Measurements from ENCODE around the gene ATP5F1E.
A peak's percentile ranks its signal among the peaks of the same experiment; 100 is the strongest.
"Not testable (repeated sequence)": the region's sequence is repeated elsewhere in the genome, so short reads cannot be mapped to it uniquely, and the experiment has no call there.

The ATP5F1E gene

DNA sequence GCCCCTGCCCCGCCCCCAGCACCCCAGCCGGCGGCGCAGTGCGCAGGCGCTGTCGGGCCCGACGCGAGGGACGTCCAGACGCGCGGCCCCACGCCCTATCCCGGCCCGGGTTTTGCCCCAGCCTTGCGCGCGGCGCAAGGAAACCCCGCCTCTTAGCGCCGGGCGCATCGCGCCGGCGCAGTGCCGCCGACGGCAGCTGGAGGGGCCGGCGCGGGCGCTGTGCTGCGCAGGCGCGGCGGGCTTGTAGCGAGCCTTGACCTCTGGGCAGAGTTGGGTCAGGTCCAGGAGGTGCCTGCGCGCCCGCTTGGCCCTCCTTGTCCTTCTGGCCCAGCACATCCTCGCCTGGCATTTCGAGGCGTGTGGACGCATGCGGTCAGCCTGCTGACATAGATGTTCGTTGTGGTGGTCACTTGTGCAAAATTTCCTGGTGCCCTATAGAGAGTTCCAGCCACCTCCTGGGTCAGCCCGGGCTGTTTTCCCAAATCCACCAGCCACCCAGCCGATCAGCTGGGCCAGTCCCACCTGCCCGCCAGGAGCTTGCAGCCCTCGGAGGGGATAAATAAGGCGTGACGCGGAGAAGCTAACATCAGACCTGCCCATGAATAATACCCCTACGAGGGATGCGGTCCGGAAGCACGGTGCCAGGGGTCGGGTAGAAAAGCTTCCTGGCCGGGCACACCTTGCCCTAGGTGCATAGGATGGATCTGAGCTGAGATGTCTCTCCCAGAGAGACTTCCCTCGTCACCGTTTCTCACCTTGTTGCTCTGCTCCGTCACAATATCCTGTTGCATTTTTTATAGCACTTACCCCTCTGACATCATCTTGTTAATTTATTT is 10.9 kb upstream of the ATP5F1E start:
- peak; percentile 52 for DNase-seq

DNA sequence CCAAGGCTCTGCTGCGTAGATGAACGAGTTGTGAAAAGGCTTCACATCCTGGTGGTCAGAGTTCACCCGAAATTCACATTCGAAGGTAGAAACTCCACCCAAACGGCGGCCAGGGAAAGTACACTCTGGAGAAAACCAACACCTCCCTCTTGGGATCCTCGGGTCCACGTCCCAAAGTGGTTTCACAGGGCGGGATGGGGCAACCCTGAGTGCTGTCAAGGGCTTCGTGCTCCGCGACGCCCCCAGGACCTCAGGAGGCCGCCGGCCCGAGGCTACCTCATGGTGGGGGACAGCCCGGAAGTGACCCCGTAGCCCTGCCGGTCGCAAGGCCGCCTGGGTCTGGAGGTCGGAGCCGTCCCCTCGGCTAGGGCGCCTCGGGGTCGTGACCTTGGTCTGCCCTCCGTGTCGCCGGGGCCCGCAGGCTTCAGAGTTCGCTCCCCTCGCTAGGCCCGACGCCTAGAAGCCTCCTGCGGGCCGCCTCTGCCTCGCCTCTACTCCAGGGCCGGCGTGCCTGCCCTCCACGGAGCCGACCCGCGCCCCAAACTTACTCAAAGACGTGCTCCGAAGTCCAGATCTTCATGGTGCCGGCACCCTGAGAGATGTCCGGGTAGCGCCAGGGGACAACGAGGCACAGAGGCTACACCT is 10.1 kb upstream of the ATP5F1E start, which contains the start of gene PRELID3B:
Gene PRELID3B, minus strand, starts transcription at position 636 of the 645 bp plus-strand sequence. Its CDS starts 56 bp downstream, at position 580.
- no peak for DNase-seq

DNA sequence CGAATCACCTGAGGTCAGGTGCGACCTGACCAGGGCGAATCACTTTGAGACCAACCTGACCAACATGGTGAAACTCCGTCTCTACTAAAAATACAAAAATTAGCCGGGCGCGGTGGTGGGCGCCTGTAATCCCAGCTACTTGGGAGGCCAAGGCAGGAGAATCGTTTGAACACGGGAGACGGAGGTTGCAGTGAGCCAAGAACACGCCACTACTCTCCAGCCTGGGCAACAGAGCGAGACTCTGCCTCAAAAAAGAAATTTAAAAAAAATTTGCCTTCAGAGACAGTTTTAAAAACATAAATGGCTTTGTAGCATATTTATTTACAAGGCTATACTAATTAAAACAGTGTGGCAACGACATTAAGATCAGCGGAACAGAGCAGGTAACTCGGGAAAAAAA is 9.4 kb upstream of the ATP5F1E start:
- not testable (repeated sequence) for DNase-seq

DNA sequence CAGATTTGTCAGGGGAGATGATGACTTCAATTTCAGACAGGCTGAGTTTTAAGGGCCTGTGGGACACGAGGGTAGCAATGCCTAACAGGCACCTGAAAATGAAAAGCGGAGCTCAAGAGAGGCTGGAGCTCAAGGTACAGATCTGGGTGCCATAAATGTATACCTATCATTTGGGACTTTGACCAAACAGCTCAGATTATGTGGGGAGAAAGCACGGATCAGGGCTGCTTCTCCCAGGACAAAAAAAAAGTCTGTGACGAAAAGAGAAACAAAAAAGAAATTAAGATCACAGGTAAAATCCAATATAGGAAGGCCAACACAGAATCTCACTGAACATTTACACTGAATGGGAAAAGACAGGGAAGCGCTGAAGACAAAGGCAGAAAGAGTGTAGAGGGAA is 8.5 kb upstream of the ATP5F1E start:
- DNase-seq: no peak

DNA sequence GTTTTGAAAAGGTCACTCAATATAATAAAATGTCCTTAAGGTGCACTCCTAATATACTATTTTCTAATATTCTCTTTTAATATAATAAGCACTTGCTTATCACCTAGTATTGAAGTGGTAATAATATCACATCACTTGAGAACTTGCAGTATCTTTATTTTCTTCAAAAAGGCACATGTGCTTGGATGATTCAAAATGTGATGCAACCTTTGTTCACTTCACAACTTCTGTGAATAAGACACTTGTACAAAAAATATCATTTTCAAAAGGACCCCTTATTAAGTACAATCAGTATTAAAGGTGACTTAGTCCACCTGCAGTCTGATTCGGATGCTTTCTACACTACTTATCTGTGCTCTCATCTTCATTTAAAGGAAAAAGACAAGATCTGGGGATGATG is 7.1 kb upstream of the ATP5F1E start:
- no peak for DNase-seq

DNA sequence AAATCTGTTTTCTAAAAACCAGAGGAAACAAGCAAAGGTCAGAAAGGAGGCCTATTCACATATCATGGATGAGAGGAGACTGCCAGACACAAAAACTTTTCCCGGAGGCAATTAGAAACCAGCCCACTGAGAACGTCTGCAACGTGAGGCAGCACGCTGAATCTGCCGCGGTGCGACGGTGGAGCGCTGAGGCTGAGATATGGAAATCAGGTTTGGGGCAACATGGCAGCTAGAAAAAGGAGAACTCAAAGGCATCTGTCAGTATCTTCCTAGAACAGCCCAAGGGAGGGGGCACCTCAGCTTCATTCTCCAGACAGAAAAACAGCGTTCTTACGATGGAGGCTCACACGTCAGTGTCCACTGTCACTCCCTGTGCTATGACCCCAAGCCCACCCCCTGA is 5.3 kb upstream of the ATP5F1E start:
- no peak for DNase-seq

DNA sequence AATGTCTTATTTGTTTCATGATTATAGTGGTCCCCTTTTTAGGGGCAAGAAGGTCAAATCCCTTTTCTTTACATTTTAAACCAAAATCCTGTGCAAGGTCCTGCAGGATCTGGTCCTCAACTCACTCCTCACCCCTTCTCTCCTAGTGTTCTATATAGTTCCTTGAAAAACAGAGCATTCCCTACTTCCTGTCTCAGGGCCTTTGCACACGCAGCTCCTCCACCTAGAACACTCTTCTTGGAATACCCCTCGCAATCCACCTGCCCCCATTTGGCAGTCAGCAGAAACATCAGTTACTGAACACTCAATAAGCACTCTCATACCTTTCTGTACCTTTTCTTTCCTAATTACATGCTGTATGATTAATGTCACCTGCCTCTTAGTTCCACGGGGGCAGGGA is 3.2 kb upstream of the ATP5F1E start:
- DNase-seq: no peak

DNA sequence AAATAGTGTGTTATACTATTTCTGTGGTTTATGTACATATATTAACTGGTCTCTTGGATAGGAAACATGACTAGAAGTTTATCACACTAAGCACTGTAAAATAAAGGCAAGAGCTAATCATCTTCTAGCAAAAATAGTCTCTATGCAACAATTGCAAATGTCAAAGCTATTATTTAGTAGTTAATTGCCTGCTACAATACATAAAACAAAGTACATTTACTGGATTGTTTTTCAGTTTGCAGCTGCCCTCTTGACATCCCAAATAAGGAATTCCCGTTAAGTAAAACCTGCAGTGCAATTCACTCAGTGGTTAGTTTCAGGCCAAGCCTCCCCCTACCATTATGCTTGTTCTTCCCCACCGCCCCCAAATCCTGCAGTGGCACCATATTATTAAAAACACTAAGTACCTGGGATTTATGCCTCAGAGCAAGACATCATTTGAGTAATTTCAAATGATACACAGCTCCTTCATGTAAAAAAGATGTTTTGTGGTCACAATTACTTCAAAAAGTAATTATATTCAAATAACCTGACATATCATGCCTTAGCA is 1.6 kb upstream of the ATP5F1E start:
- no peak for DNase-seq

DNA sequence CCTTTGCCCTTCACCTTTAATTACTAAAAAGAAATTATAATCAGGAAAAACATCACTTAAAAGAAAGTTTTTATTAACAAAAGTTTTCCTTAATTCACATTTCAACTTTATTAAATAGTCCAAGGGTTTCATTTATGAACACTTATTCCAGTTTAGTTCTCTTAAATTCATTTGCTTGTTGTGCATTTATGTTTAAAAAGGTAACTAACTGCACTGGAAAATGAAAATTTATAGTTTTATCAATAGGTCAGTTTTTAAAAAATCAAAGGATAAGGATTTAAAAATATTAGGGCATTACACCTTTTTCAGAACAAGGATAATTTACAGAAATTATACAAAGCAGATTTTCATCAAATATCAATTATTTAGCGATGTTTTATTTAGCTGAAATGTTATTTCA is 958 bp upstream of the ATP5F1E start:
- DNase-seq: no peak

DNA sequence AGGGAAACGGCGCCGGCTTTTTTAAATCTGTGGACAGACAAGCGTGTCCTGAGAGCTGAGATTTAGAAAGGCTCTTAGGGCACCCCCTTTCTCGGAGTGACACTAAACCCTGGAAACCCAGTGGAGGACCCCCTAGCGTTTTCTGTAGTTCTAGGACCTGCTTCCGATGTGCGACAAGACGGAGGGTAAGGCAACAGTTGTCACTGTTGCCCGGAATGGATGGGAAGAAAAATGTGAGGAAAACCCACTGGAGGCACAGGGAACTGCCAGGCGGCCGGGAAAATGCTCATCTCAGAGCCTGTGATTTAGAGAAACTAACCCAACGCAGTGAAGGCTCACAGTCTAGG is 551 bp upstream of the ATP5F1E start:
- DNase-seq: peak; percentile 9

DNA sequence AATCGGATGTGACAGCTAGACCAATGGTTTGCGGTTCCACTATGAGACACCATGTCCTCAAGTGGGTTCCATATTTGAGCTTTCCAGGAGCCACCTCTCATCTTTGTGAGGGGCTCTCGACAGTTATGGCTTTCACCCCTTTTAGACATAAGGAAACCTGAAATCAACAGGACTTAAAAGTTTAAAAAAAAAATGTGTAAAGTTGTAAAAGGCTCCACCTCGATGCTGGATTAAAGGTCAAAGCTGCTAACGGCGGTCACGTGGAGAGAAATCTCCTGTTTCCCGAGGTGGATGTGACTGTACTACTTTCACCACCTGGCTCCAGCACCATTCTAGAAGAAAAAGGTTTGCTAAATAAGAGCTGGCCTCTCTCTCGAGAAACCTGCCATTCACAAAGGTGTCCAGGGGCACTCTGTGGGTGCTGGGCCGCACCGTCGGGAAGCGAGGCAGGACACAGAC is 542 bp downstream of the ATP5F1E start:
- no peak for DNase-seq

DNA sequence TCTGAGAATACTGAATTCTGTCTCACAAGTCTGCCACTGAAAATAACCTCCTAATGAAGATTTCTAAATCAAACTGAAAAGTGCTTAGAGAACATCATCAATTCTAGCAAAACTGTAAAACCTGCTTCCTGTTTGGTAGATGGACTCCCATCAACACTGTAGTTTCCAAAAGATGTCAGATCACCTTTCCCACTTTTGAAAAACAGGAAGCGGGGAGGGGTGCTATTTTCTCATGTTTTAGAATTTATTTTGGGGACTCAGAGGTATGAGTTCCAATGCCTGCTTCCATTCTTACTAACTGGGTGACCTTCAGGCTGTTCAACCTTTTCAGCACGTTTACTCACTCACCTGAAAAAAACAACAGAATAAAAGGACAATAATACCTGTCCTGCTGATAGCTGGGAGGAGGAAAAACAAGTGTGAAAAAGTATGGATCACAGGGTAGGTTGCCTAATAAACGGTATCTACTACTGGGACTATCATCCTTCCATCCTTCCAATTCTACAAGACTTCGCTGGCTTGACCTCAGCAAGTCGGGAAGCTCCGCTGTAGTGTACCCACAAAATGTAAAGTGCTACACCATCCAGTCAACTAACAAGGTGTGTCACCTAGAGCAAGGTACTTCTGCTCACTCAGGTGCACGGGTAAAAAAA is 1.1 kb downstream of the ATP5F1E start:
- no peak for DNase-seq

DNA sequence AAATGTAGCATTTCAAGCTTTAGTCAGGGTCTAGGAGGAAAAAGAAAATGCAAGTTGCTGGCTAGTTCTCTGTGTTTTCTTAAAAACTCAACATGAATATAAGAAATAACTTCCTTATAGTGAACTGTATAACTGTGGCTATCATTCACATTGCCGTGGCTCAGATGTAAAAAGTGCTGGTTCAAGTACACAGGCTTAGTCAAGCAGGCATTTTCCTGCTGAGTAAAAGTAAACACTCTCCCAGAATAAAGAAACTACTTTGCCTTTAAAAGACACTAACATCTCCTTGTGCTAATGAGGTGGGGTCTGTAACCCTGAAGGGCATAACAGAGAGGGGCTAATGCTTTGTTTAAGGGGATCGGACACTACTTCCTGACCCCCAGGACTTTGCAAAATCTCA is 3.3 kb downstream of the ATP5F1E start:
- DNase-seq: no peak

DNA sequence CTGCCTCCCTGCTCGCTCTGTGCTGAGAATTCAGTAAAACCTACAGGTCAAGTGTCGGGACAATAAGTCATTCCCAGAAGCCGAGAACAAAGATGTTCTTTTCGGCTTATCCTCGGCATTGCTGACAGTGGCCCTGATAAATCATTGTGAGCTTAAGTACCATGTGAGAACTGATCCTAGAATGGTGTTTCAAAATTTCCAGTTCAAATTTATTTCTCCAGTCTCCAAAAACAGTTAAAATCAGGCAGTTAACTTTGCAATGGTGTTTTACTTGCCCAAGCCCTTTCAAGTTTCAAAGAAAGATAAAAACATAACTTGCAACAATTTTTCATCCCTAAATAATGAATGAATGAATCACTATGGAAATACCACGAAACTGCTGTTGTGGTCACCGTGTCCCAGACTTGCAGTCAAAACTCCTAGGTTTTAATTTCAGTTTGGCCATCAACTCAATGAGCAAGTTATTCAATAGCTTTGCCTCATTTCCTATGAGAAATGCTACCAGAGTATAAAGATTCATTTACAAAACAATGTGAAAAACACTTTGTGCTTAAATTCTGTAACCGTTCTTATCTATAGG is 4.3 kb downstream of the ATP5F1E start:
- no peak for DNase-seq

DNA sequence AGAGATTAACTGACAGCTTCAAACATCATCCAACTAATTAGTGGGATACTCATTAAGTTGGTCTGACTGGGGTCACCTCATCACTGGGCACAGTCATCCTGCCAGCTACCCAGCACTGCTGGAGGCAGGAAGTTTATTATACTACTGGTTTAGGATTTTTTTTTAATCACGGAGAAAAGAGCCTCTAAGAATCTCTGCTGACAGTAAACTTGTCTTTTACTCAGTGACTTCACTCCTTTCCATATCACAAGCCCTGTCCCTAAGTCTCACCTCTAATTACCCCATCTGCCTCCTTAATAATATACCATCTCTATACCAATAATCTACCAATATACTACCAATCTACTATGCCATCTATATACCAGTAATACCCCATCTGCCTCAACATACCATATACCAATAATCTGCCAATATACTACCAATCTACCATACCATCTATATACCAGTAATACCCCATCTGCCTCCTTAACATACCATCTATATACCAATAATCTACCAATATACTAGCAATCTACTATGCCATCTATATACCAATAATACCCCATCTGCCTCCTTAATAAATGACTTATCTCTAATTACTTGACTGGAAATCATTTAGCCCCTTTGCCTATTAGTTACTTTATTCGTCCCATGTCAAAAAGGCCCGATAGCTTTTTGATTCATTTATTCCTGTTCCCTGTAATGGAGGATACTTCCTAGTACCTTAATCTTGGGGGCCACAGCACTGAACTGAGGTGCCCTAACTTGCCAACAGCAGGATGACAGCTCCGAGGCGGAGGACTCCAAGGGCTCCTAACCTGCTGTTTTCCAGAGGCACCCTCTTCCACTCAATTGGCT is 5.0 kb downstream of the ATP5F1E start:
- no peak for DNase-seq

DNA sequence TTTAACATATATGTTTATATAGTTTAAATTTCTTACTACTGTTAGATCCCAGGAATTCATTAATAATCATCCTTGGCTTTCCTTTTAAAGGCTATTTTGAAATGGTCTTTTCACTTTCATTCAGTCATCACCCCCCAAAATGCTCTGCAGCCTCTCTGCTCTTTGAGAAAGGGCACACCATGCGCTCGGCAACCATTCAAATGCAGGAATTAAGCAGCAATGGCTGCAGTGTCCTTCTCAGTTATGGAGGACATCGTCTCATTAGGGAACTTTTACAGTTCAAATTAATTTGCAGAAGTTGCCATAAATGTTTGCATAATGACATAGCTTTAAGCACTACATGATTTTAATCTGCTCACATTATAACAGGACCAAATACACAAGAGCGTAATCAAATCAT is 6.6 kb downstream of the ATP5F1E start:
- no peak for DNase-seq

DNA sequence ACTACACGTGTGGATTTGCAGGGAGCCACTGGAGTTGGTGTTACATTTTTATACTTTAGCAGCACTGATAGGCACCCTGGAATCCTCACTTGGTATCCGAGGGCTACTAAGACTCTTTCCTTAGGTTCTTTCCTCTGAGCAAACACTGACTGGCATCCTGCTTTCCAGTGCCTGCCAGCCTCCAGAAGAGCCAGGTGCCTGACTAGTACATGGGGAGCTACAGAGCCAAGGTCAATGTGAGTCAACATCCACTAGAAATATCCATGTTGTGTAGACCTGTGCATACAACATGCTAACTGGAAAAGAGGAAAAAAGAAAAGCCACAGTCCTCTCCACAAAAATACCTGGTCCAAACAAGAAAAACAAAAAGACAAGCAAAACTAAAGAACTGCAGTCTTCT is 7.0 kb downstream of the ATP5F1E start:
- DNase-seq: no peak

DNA sequence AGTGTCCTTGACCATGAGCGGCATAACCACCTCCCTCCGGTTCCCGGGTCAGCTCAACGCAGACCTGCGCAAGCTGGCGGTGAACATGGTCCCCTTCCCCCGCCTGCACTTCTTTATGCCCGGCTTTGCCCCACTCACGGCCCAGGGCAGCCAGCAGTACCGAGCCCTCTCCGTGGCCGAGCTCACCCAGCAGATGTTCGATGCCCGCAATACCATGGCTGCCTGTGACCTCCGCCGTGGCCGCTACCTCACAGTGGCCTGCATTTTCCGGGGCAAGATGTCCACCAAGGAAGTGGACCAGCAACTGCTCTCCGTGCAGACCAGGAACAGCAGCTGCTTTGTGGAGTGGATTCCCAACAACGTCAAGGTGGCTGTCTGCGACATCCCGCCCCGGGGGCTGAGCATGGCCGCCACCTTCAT is 8.0 kb downstream of the ATP5F1E start:
- DNase-seq: no peak

DNA sequence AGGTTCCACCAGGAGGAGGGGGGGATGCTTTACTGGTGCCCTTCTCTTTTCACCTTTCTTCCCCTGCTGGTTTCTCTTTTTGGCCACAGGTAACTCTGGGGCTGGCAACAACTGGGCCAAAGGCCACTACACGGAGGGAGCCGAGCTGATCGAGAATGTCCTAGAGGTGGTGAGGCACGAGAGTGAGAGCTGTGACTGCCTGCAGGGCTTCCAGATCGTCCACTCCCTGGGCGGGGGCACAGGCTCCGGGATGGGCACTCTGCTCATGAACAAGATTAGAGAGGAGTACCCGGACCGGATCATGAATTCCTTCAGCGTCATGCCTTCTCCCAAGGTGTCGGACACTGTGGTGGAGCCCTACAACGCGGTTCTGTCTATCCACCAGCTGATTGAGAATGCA is 8.5 kb downstream of the ATP5F1E start:
- DNase-seq: no peak

DNA sequence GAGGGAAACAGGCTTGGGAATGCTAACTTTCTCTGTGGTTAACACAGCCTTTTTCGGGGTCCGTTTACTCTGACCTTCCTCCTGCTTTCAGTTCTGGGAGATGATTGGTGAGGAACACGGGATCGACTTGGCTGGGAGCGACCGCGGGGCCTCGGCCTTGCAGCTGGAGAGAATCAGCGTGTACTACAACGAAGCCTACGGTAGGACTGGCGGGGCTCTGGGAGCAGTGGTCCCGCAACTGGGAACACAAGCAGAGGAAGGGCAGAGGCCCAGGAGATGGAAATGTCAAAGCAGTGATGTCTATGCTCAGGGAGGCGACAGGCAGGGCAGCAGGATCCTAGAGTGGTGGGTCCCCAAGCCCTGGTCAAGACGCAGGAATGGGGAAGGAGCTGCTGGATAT is 9.4 kb downstream of the ATP5F1E start:
- DNase-seq: no peak

DNA sequence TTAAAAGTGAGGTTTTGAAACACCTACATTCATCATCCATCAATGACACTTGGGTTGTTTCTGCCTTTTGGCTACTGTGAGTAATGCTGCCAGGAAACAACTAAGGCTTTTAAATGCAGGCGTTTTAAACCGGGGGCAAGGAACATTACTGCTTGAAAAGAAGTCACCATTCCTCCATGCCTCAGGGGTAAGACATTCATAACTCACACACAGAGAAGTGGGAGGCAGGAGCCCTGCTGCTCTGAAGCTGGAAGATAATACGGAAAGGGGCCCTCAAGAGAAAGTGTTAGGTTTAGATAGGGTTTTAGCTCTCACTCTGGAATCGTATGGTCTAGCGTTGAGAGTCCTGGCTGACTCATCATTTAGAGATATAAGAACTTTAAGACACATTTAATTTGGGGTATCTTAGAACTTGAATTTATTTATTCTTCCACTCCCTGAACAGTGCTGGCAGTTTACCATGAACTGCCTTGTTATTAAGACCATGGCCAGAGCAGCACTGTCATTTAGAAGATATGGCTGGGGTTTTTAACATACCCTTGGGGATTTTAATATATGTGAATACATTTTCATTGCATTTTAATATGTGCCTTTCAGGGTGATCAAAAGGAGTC is 11.1 kb downstream of the ATP5F1E start:
- DNase-seq: no peak

DNA sequence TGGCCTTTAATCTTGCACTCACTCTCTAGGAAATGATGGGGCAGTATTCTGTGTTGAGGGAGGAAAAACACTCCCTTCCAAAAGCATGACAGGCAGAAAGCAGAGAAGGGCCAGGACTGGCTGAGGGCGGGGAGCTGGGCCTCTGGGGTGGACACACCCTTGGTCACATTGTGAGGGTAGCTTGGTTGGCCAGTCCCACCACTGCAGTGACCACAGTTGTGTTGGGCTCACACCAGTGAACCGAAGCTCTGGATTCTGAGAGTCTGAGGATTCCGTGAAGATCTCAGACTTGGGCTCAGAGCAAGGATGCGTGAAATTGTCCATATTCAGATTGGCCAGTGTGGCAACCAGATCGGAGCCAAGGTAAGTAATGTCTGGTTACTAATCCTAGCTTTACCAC is 12.9 kb downstream of the ATP5F1E start, which contains the start of gene TUBB1:
Gene TUBB1, plus strand, starts transcription at position 213 of the 400 bp plus-strand sequence. Its CDS starts 94 bp downstream, at position 307.
- DNase-seq: no peak
